Measurements from ENCODE around the gene NMNAT3.

- TF ChIP-seq EZH2phosphoT487 (IDR thresholded peaks at IDR 0.05) = no peak
- TF ChIP-seq CTCF (IDR thresholded peaks at IDR 0.05) = no peak
- TF ChIP-seq EZH2 (IDR thresholded peaks at IDR 0.05) = no peak
These were observed 120.7 kb downstream of the NMNAT3 start for GRCh38 chr3:139557041-139557440.

Measured in neural progenitor cell (in vitro differentiated cells).